Thymus (tissue), 11 donors: ENCODE measurements around the gene ASPRV1. TPM values are rescaled to one million over a fixed set of nuclear protein-coding genes. Genes with fewer than 3 reads are reported as not detected.

Source experiments
- DNase-seq, 9 donors: peaks; one replicate each; pipeline ENCODE4 v3.0.0-alpha.2; 2013; ENCODE audit warnings: low spot score in 9 of 9, low read depth in 6 of 9, missing footprints in 1 of 9
- H3K27ac ChIP-seq, 2 donors: one replicate each; pipeline ENCODE4 v1.5.1; 2013; ENCODE audit warnings: control low read depth in 1 of 2, low read depth in 1 of 2, low read length in 1 of 2, mild to moderate bottlenecking in 1 of 2, moderate library complexity in 1 of 2
- H3K27me3 ChIP-seq, 2 donors: one replicate each; pipeline ENCODE4 v1.5.1; 2013; ENCODE audit warnings: low read length in 1 of 2; ENCODE audit not compliant: control insufficient read depth in 2 of 2, insufficient read depth in 1 of 2
- H3K36me3 ChIP-seq, 2 donors: one replicate each; pipeline ENCODE4 v1.5.1; 2013; ENCODE audit warnings: low read length in 1 of 2, mild to moderate bottlenecking in 1 of 2, moderate library complexity in 1 of 2; ENCODE audit not compliant: control insufficient read depth in 2 of 2, insufficient read depth in 2 of 2
- H3K4me1 ChIP-seq, 2 donors: one replicate each; pipeline ENCODE4 v1.5.1; 2013; ENCODE audit warnings: low read length in 2 of 2; ENCODE audit not compliant: control insufficient read depth in 2 of 2, insufficient read depth in 2 of 2
- H3K4me3 ChIP-seq, 2 donors: one replicate each; pipeline ENCODE4 v1.5.1; 2013; ENCODE audit warnings: low read length in 2 of 2, control low read depth in 1 of 2, mild to moderate bottlenecking in 1 of 2
- H3K9me3 ChIP-seq, 2 donors: one replicate each; pipeline ENCODE4 v1.5.1; 2013; ENCODE audit warnings: low read length in 1 of 2, mild to moderate bottlenecking in 1 of 2; ENCODE audit not compliant: control insufficient read depth in 2 of 2, insufficient read depth in 1 of 2
- WGBS: extraction: QIAGEN DNeasy Blood & Tissue Kit; methylation state at CpG from one replicate; pipeline ENCODE4 v1.1.7; 2013; 5-methylcytosine and 5-hydroxymethylcytosine counted together
- polyA plus RNA-seq: library from polyadenylated mRNA; stranded (reverse); fragments of 200-250 nt; gene quantifications from one replicate; pipeline ENCODE4 v1.2.3, GENCODE V29; 2013
- total RNA-seq: library from RNA; stranded (reverse); fragments of 120-200 nt; gene quantifications from one replicate; pipeline ENCODE4 v1.2.4, GENCODE V29; 2013
- donor health status: healthy.

Gene ASPRV1
- total and polyA plus RNA-seq, 2 donors: 1.5 to 7.1 TPM

DNA sequence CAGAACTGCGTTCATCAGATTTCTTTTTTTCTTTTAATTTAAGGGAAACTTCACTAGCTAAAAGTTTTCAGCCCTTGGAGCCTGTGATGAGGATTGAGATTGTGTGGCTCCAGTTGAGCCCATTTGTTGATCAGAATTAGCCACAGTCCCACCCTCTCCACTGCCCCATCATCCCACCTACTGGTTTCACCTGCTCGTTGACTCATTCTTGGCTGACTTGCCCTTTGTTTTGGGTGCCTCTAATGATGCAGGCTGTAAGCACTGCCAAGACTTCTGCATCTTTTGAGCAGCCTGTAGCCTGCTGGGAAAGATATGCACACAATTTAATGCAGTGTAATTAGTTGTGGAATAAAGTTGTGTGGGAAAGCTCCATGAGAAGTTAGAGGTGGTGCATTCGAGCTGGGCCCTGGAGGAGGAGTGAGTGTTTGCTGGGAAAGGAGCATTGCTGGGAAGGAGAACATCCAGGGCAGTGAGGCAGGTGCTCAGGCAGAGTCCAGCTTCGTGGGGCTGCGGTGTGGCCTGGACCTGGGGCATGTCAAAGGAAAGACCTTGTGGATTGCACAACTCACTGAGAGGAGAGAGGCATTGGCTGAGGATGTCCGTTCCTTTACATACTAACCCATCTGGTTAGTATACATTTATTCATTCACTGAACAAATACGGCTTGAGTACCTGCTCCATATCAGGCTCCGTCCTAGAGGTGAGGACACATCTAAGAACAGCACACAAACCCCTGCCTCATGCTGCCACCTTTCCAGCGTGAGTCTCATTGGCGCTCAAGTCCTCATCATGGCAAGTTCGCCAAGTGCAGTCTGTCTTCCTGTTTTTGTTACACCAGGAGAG, 18.2 kb downstream of the ASPRV1 start:
- no peak for DNase-seq
- Histone ChIP-seq H3K4me1 (peaks cover 33 to 54% of the 10 kb centered on the region in 2 donors), H3K4me3 (no peak overlapping the region), H3K27me3 (no peaks in the 10 kb centered on the region), H3K36me3 (peaks cover 31 to 58% of the 10 kb centered on the region in 2 donors), H3K9me3 (no peaks in the 10 kb centered on the region), H3K27ac (peak overlapping the region in 1 of 2 donors; percentile 26)
- WGBS: 97% methylated on average over 11 of the region's 11 CpGs

DNA sequence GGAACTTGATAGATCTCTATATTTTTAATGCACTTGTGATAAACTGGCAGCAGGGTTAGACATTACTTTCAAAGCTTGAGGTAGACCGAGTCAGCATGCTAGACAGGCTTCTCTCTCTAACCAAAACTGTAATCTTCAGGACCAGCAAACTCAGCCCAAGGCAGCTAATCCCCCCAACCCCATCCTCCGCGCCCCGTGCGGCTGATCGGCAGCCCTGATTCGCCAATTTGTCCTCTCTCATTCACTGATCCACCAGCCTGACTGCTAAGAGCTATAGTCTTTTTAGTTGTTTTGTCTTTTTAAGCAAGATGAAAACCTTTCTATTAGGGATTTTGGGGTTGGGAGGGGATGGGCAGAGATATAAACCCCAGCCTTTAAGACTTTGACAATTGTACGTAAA, 20.7 kb downstream of the ASPRV1 start:
- 97% methylated on average over 8 of the region's 8 CpGs for WGBS
- peaks cover 53 to 83% of the 10 kb centered on the region in 2 donors for H3K36me3 ChIP-seq

GRCh38 chr2:69939722-69940121, 21.7 kb downstream of the ASPRV1 start:
- peaks cover 5 to 19% of the 10 kb centered on the region in 2 donors for H3K4me1 ChIP-seq
- 98% methylated on average over 14 of the region's 14 CpGs for WGBS
- peaks cover 60 to 92% of the 10 kb centered on the region in 2 donors for H3K36me3 ChIP-seq
- H3K9me3 ChIP-seq: no peaks in the 10 kb centered on the region
- no peak for DNase-seq
- no peaks in the 10 kb centered on the region for H3K27me3 ChIP-seq
- no peak overlapping the region for H3K4me3 ChIP-seq
- no peak overlapping the region for H3K27ac ChIP-seq

More for the DNA sequence above, 20.7 kb downstream of the ASPRV1 start:
- Histone ChIP-seq H3K4me1 (peaks cover 10 to 29% of the 10 kb centered on the region in 2 donors), H3K27ac (no peak overlapping the region), H3K27me3 (no peaks in the 10 kb centered on the region), H3K4me3 (no peak overlapping the region), H3K9me3 (no peaks in the 10 kb centered on the region)
- DNase-seq: no peak

DNA sequence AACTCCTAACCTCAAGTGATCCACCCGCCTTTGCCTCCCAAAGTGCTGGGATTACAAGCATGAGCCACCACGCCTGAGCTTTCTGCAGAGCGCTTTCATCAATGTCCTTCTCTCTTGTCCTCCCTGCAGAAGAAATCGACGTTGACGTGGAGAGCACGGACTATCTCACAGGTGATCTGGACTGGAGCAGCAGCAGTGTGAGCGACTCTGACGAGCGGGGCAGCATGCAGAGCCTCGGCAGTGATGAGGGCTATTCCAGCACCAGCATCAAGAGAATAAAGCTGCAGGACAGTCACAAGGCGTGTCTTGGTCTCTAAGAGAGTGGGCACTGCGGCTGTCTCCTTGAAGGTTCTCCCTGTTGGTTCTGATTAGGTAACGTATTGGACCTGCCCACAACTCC, 23.5 kb downstream of the ASPRV1 start:
- H3K9me3 ChIP-seq: no peaks in the 10 kb centered on the region
- peaks cover 0 to 9% of the 10 kb centered on the region in 2 donors for H3K4me1 ChIP-seq
- no peak overlapping the region for H3K27ac ChIP-seq
- 99% methylated on average over 14 of the region's 14 CpGs for WGBS
- peaks cover 57 to 94% of the 10 kb centered on the region in 2 donors for H3K36me3 ChIP-seq
- no peak overlapping the region for H3K4me3 ChIP-seq
- no peaks in the 10 kb centered on the region for H3K27me3 ChIP-seq
- DNase-seq: no peak

DNA sequence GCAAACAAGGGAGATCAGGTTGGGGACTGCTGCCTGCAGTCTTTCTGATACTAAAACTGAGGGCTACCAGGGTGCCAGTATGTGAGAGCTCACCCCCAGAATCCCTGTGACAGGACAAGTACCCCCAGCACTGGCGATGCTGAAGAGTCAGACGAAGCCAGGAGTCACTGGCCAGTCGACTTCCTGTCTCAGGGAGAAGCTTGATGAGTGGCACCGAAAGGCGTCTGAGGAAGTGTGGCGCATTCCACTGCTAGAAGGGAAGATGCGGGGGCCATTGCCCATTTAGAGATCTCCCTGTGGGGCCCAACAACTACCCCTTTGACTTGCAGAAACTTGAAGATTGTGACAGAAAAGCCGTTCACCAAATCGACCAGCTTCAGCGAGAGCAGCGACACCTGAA, 24.5 kb downstream of the ASPRV1 start:
- H3K27ac ChIP-seq: no peak overlapping the region
- no peaks in the 10 kb centered on the region for H3K27me3 ChIP-seq
- H3K4me3 ChIP-seq: no peak overlapping the region
- H3K36me3 ChIP-seq: peaks cover 61 to 90% of the 10 kb centered on the region in 2 donors
- 94% methylated on average over 11 of the region's 11 CpGs for WGBS
- no peaks in the 10 kb centered on the region for H3K9me3 ChIP-seq
- peaks cover 3 to 11% of the 10 kb centered on the region in 2 donors for H3K4me1 ChIP-seq
- no peak for DNase-seq

DNA sequence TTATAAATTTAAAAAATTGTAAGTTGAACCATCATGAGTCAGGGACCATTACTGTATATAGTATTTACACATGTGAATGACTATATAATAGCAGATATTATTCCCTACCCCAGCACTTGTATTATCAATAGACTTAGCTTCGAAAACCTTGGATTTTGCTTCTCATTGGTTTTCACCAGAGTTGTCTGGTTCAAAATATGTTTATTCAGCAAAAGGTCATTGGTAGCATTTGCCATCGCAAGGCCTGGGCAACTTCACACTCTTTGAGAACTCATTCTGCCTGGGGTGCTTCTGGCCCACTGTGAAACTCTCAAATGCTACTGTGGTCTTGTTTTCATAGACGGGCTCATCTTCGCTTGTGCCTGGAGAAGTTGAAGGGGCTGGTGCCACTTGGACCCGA, 26.4 kb downstream of the ASPRV1 start:
- no peaks in the 10 kb centered on the region for H3K9me3 ChIP-seq
- no peaks in the 10 kb centered on the region for H3K27me3 ChIP-seq
- no peak overlapping the region for H3K4me3 ChIP-seq
- H3K27ac ChIP-seq: no peak overlapping the region
- H3K4me1 ChIP-seq: peaks cover 5 to 14% of the 10 kb centered on the region in 2 donors
- no peak for DNase-seq
- WGBS: 98% methylated on average over 5 of the region's 5 CpGs
- H3K36me3 ChIP-seq: peaks cover 55 to 81% of the 10 kb centered on the region in 2 donors

DNA sequence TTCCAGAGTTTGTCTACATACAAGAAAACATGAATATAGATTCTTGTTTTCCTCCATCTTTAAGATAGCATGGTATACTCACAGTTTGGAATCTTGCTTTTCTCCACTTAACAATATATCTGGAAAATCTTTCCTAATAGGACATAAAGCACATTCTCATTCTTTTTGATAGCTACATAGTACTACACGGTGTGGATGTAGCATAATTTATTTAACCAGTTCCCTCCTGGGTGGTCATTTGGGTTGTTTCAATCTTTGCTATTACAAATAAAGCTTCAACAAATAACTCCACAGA, 26.9 kb downstream of the ASPRV1 start:
- Histone ChIP-seq H3K9me3 (no peaks in the 10 kb centered on the region), H3K36me3 (peaks cover 52 to 80% of the 10 kb centered on the region in 2 donors), H3K4me1 (peaks cover 5 to 14% of the 10 kb centered on the region in 2 donors), H3K27me3 (no peaks in the 10 kb centered on the region), H3K4me3 (no peak overlapping the region), H3K27ac (no peak overlapping the region)
- DNase-seq: no peak
- WGBS: 91% methylated on average over 1 of the region's 1 CpG

GRCh38 chr2:69933839-69934613, 27.4 kb downstream of the ASPRV1 start:
- H3K4me3 ChIP-seq: no peak overlapping the region
- 78% methylated on average over 4 of the region's 4 CpGs for WGBS
- H3K9me3 ChIP-seq: no peaks in the 10 kb centered on the region
- H3K4me1 ChIP-seq: peaks cover 5 to 14% of the 10 kb centered on the region in 2 donors
- peaks cover 54 to 76% of the 10 kb centered on the region in 2 donors for H3K36me3 ChIP-seq
- DNase-seq: no peak
- H3K27me3 ChIP-seq: no peaks in the 10 kb centered on the region
- no peak overlapping the region for H3K27ac ChIP-seq

DNA sequence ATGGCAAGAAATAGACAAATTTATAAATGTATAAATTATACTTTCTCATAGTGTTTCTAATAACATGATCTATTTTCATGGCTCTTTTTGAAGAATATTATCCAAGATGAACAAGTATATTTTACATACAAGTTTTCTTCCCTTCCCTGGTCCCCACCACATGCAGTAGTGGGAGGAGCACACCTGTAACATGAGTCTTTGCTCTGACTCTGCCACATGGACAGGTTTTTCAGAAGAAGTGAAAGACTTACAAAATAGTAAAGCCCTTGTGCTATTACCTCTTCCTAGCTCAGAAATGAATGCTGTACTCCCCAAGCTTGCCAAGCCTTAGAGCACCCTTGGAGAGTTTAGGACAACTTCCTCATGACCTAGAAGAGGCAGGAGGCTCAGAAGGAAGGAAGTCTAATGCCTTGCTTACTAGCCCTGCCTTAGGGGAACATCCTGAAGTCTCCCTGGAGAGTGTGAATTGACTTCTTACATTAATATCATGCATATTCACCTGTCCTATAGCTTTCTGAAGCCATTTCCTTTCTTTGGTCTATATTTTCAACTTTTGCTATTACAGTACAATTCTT, 28.1 kb downstream of the ASPRV1 start:
- no peak for DNase-seq
- Histone ChIP-seq H3K27ac (no peak overlapping the region), H3K36me3 (peaks cover 52 to 75% of the 10 kb centered on the region in 2 donors), H3K9me3 (no peaks in the 10 kb centered on the region), H3K27me3 (no peaks in the 10 kb centered on the region), H3K4me3 (no peak overlapping the region), H3K4me1 (peaks cover 5 to 14% of the 10 kb centered on the region in 2 donors)
